Measurements from ENCODE around the gene SEMA5A. TPM values are rescaled to one million over a fixed set of nuclear protein-coding genes. Genes with fewer than 3 reads are reported as not detected.

The SEMA5A gene
- total RNA-seq, 1 donor from 2014 or later = 31.9 TPM

GRCh38 chr5:9037048-9037447, 508.8 kb downstream of the SEMA5A start:
- peaks cover 22% of the 10 kb centered on the region for H3K4me1 Mint-ChIP-seq
- no peaks in the 10 kb centered on the region for H3K27me3 Mint-ChIP-seq (ENCODE audit: low read depth)
- no peak overlapping the region for H3K4me3 Mint-ChIP-seq
- H3K9me3 Mint-ChIP-seq = peaks cover 2% of the 10 kb centered on the region
- H3K36me3 Mint-ChIP-seq (ENCODE audit: low read depth) = peaks cover 7% of the 10 kb centered on the region
- no peak for TF ChIP-seq CTCF (conservative IDR thresholded peaks at IDR 0.05)
- H3K27ac Mint-ChIP-seq (ENCODE audit: unreplicated experiment) = no peak overlapping the region
- no peak for DNase-seq (ENCODE audit: low read depth, low spot score)

GRCh38 chr5:9035346-9035745, 510.5 kb downstream of the SEMA5A start:
- no peak overlapping the region for H3K27ac Mint-ChIP-seq (ENCODE audit: unreplicated experiment)
- H3K27me3 Mint-ChIP-seq (ENCODE audit: low read depth) = no peaks in the 10 kb centered on the region
- H3K4me1 Mint-ChIP-seq = peaks cover 22% of the 10 kb centered on the region
- H3K36me3 Mint-ChIP-seq (ENCODE audit: low read depth) = peaks cover 7% of the 10 kb centered on the region
- no peak overlapping the region for H3K4me3 Mint-ChIP-seq
- TF ChIP-seq CTCF (conservative IDR thresholded peaks at IDR 0.05) = no peak
- DNase-seq (ENCODE audit: low read depth, low spot score) = no peak
- H3K9me3 Mint-ChIP-seq = peaks cover 6% of the 10 kb centered on the region

- Mint-ChIP-seq H3K4me3 (no peak overlapping the region), H3K9me3 (peaks cover 6% of the 10 kb centered on the region), H3K36me3 (ENCODE audit: low read depth) (peaks cover 4% of the 10 kb centered on the region), H3K4me1 (peaks cover 22% of the 10 kb centered on the region), H3K27me3 (ENCODE audit: low read depth) (no peaks in the 10 kb centered on the region), H3K27ac (ENCODE audit: unreplicated experiment) (no peak overlapping the region)
- no peak for TF ChIP-seq CTCF (conservative IDR thresholded peaks at IDR 0.05)
- no peak for DNase-seq (ENCODE audit: low read depth, low spot score)
These were observed 511.2 kb downstream of the SEMA5A start for GRCh38 chr5:9034649-9035048.

- Mint-ChIP-seq H3K4me3 (no peak overlapping the region), H3K27ac (ENCODE audit: unreplicated experiment) (no peak overlapping the region), H3K27me3 (ENCODE audit: low read depth) (no peaks in the 10 kb centered on the region), H3K9me3 (peaks cover 6% of the 10 kb centered on the region), H3K36me3 (ENCODE audit: low read depth) (no peaks in the 10 kb centered on the region), H3K4me1 (peaks cover 22% of the 10 kb centered on the region)
- DNase-seq (ENCODE audit: low read depth, low spot score) = no peak
- no peak for TF ChIP-seq CTCF (conservative IDR thresholded peaks at IDR 0.05)
These were observed 512.4 kb downstream of the SEMA5A start for GRCh38 chr5:9033524-9033923.

- H3K4me3 Mint-ChIP-seq = no peak overlapping the region
- no peaks in the 10 kb centered on the region for H3K27me3 Mint-ChIP-seq (ENCODE audit: low read depth)
- no peaks in the 10 kb centered on the region for H3K4me1 Mint-ChIP-seq
- no peak for TF ChIP-seq CTCF (conservative IDR thresholded peaks at IDR 0.05)
- no peak overlapping the region for H3K27ac Mint-ChIP-seq (ENCODE audit: unreplicated experiment)
- peaks cover 24% of the 10 kb centered on the region for H3K36me3 Mint-ChIP-seq (ENCODE audit: low read depth)
- H3K9me3 Mint-ChIP-seq = peaks cover 41% of the 10 kb centered on the region
- no peak for DNase-seq (ENCODE audit: low read depth, low spot score)
These were observed 519.9 kb downstream of the SEMA5A start for GRCh38 chr5:9025942-9026341.

- Mint-ChIP-seq H3K9me3 (peaks cover 34% of the 10 kb centered on the region), H3K4me3 (no peak overlapping the region), H3K27me3 (ENCODE audit: low read depth) (no peaks in the 10 kb centered on the region), H3K27ac (ENCODE audit: unreplicated experiment) (no peak overlapping the region), H3K4me1 (peaks cover 15% of the 10 kb centered on the region), H3K36me3 (ENCODE audit: low read depth) (peaks cover 15% of the 10 kb centered on the region)
- TF ChIP-seq CTCF (conservative IDR thresholded peaks at IDR 0.05) = no peak
- DNase-seq (ENCODE audit: low read depth, low spot score) = no peak
These were observed 524.9 kb downstream of the SEMA5A start for GRCh38 chr5:9020996-9021395.

Measured in neural crest cell (in vitro differentiated cells).